GM21367 (cell line): ENCODE data around the gene STEAP3.

ENCODE experiments used
- ATAC-seq: cut with Tn5 transposase; IDR thresholded peaks from one replicate; pipeline ENCODE4 v1.9.1; 2021; ENCODE audit not compliant: unreplicated experiment

The STEAP3 gene, protein sequence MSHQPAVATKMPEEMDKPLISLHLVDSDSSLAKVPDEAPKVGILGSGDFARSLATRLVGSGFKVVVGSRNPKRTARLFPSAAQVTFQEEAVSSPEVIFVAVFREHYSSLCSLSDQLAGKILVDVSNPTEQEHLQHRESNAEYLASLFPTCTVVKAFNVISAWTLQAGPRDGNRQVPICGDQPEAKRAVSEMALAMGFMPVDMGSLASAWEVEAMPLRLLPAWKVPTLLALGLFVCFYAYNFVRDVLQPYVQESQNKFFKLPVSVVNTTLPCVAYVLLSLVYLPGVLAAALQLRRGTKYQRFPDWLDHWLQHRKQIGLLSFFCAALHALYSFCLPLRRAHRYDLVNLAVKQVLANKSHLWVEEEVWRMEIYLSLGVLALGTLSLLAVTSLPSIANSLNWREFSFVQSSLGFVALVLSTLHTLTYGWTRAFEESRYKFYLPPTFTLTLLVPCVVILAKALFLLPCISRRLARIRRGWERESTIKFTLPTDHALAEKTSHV

DNA sequence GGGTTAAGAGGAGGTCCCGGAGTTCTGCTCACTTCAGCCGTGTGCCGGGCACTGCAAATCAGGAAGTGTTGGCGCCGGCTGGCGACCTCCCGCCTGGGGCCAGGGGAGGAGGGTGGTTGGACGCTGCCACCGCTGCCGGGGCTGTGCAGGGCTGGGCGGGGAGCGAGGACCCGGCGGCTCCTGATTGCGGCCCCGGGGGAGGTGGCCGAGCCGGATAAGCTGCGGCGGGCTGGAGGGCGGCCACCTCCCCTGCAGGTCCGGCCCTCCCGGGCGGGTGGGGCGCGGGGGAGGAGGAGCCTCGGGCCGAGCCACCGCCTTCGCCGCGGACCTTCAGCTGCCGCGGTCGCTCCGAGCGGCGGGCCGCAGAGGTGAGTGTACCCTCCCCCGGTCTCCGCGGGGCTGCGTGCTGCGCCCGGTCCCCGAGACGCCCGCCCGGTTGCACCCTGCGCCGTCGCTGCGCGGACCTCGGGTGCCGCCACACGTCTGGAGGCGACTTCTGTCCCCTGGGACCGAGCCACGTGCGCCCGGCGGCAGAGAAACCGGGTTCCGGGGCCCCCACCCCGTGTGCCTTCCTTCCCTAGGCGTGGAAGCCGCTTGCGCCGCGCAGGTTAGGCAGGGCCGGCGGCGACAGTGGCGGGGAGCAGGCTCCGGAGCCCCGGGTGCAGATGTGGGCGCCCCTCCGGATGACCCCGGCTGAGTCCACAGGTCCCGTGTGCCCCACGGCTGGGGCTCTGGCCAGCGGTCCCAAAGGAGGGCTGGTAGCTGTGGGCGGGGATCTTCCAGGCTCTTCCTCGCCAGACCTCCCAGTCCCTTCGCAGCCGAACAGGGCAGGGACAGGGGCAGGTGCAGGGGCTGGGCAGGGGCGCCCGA is at the start of gene STEAP3:
TSS of gene STEAP3 (plus strand) at position 314 of the 870 bp plus-strand sequence. CDS start 7,179 bp downstream, outside the sequence.
- peak; percentile 75 for ATAC-seq

DNA sequence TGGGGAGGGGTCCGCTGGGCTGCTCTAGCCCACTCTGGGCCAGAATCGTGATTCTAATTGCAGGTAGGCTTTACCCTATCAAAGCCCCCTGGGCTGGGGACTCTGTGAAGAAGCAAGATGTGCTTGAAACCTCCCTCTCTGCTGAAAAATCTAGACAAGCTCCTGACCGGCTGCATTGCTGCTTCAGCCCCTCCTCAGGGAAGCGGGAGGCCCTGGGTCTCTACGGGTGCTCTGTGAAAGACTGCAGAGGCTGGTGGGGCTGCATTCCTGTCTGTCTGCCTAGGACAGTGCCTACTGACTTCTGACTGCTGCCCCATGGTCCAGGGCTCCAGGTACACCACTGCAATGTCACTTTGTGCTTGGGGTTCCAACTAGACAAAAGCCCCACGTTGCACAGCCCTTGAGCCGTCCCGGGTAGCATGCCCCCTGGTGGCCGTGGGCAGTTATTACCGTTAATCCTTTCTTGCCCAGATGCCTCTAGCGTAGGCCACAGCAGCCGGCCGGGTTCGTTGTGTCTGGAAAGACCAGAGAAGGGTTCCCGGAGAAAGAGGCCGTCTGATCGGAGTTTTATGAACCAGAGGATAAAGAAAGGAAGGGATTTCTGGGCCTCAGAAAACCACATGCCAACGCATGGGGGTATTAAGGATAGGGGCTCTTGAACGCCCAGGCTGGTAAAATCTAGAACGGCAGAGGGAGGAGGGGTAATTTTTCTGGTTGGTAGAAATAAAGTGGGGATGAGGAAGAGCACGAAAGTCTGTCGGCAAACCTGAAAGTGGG is 49.2 kb upstream of the STEAP3 start:
- peak; percentile 88 for ATAC-seq

DNA sequence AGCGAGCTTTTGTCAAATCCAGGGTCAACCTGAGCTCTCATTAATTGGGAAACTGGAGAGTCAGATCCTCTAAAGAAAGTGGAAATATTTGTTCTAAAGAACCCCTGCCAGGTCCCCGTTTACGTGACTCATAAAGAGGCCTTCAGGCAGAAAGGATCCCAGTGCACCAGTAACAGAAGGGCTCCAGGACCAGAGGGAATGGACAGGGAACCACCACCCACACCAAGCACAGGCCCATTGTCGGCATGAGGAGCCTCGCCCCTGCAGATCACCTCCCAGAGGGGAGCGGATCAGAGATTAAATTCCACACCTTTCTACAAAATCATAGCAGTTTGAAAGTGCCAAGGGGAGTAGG is 48.7 kb upstream of the STEAP3 start:
- no peak for ATAC-seq

DNA sequence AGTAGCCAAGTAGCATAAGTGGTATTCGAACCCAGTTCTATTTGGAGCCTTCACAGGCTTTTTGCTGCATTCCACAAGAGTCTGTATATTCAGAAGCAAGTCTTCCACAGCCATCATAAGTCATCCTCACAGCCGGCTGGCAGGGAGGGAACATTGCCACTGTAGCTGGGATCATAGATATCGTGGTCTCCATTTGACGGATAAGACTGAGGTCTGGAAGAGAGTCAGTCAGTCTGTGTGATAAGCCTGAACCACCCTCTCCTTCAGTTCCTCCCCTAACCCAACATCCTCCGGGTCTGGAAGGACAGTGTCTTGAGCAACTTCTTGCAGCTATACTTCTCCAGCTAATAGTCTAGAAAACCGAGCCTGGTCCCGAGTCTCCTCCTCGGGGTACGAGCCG is 48.1 kb upstream of the STEAP3 start:
- ATAC-seq: no peak

DNA sequence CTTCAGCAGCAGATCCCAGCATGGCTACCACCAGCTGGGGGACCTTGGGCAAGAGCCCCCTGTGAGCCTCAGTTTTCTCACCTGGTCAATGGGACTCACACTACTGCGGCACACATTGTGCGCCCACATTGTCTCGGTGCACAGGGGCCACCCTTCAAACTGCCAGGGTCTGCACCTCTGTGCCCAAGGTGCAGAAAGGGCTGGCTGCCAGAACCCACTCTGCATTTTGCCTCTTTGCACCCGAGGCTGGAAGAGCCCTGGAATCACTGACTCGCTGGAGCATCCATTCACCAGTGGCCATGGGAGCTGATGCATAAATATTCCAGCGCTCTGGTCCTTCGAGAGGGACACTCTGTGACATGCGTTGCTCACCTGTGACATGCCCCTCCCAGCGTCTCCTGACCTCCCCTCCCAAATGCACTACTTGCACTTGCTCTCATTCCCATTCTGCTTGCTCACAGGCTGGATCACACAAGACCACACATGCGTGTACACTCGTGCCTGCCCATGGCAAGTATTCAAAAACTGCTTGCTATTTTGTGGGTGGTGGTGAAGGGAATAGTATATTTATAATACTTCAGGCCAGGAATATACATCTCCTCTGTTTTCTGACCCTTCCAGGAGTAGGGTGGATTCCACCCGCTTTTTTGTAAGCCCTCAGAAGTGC is 46.3 kb upstream of the STEAP3 start:
- ATAC-seq: no peak

DNA sequence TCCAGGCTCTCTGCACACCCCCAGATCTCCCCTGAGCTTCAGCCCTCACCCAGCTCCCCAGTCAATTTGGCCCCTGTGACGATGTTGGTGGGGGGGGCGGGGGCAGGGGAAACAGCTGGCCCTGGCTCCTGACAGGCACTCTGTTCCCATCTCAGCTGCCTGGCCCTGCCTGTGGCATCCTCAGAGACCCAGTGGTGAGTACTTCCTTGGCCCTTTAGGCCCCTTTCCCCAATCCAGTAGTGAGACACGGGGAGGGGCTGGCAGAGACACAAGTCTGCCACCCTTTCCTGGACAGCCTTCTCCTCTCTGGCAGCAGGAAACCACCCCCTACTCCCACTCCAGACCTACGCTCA is 45.8 kb upstream of the STEAP3 start:
- ATAC-seq: no peak

DNA sequence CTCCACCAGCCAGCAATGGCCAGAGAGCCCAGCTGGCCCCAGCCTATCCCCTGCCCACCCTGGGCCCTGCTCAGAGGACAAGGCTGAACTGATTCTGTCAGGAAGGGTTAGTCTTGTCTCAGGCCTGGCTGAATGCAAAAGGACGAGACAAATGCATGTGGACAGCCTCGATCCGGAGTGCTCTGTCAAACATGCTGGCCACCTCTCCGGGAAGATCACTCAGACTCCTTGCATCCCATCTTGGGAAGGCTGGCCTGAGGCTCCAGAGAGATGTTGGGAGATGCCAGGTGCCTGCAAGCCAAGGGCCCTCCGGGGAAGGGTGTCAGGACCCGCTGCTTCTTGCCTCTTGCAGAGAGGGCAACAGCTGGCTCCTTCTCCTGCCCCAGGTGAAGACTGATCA is 44.9 kb upstream of the STEAP3 start:
- ATAC-seq: no peak

DNA sequence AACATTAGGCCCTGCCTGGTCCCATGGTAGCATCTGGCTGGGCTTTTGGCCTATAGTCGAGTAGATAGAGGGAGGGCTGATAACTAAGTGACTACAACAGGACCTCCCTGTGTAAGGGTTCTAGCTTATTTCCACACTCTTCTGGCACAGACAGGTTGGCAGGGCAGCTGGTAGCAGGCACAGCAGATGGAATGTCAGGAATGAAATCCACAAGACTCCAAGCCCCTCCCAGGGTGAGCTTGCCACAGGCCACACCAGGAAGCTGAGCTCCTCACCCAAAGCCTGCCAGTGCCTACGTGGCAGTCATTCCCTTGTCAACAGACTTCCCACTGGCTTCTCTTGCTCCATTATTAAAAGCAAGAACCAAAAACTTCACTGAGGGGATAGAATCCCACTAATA is 44.4 kb upstream of the STEAP3 start:
- ATAC-seq: no peak

DNA sequence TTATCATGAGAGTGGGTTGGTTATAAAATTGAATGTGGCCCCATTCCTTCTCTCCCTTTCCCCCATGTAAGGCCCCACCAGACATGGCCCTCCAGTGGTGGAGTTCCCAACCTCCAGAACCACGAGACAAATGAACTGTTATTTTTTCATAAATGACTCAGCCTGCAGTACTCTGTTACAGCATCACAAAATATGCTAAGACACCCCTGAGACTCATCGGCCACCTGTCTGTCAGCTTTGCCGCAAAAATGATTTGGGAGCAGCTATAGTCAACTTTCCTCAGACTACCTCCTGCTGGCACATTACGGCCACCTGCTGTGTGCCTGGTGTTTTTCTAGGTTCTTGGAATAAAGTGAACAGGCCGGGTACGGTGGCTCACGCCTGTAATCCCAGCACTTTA is 43.6 kb upstream of the STEAP3 start:
- no peak for ATAC-seq

DNA sequence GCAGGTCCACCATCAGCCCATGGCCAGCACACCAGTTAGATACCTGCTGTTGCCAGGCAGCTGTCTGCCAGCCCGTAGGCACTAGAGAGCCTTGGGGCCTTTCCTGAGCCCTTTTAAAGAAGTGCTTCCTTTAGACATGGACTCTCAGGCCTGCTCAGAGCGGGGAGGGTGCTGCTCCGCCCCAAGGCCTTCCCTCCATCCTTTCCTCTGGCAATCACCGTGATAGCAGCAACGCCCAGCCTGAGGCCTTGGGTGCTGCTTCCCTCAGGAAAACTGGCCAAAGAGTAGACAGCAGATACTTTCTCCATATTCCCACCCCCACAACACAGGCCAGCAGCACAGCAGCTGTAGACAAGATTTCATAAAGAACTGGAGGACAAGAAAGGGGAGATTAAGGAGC is 42.7 kb upstream of the STEAP3 start:
- ATAC-seq: no peak

DNA sequence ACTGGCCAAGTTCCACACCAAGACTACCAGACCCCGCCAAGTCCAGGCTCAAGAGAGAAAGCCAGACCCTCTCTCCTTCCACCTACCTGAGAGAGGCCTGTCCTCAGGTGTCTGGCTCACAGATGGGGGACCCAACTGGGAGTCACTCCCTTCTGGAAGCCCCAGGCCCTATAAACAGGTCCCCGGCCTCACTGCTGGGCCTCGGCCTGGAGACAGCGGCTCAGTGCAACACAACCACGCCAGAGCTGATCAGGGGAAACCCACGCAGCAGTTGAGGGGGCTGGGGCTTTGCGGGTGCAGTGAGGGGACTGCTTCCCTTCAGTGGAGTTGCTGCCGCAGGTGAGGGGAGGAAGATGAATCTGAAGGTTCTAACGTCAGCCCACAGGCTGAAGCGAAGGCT is 42.2 kb upstream of the STEAP3 start:
- ATAC-seq: no peak

DNA sequence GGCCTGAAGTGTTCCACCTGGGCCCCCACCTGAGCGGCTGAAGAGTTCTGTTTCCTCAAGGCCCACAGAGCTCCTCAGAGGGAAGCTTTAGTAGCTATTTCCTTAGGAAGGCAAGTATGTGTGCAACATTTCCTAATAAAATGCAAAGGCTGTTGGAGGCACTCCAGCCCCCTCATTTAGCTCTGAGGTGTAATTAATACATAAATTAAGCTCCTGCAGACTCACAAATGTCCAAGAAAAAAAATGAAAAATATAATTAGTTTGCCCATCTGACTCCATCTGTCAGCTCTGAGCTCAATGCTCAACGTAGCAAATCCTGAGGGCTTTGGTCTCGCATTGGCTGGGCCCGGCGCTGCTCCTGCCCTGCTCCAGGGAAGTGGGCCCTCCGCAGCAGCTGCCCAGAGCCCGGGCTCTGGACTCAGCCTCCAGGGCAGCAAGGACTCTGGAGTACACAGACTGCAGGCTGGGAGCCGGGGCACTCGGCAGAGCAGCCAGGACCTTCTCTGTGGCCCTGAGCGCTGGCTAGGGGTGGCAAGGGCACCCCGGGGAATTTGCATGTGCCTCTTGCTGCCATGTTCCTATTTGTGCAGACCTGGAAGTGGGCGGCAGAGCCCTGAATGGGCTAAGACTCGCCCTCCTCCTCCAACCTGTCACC is 41.7 kb upstream of the STEAP3 start:
- ATAC-seq: no peak

DNA sequence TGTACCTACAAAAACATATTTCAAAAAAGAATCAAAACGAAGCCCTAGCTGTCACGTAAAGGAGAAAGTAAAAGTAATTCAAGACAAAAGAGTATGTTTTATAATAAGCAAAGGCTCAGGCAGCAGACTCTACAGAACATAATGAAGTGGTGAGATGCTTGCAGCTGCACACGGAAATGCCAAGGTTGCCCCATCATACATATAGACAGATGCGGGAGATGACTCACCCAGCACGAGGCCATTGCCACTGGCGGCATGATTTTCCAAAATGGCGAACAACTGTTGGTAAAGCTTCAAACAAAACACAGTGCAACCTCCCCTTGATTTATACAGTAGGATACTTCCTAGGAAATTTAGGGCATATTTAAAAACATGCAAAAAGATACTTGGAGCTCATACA is 39.1 kb upstream of the STEAP3 start:
- no peak for ATAC-seq

DNA sequence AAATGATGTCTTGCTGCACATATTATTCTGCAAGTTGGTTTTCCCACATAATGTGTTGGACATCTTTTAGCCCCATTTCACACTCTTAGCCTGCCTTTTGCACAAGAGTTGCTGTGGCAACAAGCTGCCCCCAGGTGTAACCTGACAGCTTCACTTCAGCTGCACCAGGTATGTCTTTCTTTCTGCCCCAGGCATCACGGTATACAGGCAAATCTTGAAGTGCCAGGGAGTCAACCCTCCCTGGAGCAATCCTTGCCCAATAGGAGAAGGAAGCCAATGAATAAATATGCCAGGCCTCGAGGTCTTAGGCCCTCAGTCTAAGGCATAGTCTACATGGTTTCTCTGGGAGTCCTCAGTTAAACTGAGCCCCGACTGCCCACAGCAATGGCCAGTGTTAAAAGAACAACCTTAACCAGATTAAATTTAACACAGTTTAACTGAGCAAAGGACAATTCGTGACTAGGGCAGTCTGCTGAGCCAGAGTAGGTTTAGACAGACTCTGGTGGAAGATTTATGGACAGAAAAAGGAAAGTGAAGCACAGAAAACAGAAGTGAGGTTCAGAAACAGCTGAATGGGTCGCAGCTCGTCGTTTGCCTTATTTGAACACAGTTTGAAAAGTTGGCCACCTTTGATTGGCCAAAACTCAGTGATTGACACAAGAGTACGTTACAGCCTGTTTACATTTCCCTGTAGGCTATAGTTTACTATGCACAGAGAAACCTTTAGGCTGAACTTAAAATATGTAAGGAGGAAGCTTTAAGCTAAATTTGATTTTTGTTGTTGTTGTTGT is 33.1 kb upstream of the STEAP3 start:
- ATAC-seq: no peak

DNA sequence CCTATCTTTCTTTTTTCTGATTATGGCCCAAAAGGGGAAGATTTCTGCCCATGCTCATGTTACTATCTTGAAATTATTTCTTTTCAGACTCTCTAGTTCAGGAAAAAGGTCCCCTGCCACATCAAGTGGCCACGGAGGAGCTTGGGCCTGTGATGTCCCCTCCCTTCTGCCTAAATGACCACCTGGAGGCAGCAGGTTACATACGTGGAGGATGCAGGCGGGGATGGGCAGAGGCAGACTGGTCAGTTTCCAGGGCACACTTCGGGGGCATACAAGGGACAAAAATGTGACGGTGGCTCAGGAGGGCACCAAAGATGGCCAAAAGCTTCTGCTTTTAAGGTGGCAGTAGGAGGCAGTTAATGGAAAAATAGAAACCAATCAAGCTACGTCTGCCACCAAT is 30.7 kb upstream of the STEAP3 start:
- no peak for ATAC-seq

DNA sequence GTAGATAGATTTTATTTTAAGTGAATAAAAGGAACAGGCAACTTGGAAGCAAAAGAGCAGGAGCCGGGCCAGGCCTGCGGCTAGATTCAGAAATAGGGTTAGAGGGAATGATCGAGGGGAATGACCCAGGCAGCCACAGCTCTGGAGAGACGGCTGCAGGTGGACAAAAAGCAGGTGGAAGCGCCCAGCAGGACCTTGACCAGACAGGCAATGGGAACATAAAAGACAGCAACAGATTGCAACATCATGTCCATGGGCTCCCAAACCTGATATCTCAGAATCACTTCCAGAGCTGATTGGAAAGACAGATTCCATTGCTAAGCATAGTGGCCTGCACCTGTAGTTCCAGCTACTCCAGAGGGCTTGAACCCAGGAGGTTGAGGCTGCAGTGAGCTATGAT is 28.6 kb upstream of the STEAP3 start:
- no peak for ATAC-seq

DNA sequence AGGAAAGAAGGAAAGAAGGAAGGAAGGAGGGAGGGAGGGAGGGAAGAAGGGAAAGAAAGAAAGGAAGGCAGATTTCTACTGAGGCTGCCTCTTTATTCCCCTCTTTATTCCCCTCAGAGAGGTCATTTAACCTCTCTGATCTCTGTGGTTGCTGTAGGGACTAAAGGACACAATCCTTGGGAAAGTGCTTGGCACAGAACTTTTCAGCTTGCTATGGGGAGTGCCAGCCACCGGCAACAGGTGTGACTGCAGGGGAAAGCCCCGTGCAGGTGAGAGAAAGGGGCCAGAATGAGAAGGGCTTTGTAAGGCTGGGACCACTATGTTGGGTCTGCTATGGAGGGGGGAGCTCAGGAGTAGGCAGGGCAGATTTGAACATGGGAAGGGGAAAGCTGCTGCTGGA is 27.7 kb upstream of the STEAP3 start:
- ATAC-seq: no peak

DNA sequence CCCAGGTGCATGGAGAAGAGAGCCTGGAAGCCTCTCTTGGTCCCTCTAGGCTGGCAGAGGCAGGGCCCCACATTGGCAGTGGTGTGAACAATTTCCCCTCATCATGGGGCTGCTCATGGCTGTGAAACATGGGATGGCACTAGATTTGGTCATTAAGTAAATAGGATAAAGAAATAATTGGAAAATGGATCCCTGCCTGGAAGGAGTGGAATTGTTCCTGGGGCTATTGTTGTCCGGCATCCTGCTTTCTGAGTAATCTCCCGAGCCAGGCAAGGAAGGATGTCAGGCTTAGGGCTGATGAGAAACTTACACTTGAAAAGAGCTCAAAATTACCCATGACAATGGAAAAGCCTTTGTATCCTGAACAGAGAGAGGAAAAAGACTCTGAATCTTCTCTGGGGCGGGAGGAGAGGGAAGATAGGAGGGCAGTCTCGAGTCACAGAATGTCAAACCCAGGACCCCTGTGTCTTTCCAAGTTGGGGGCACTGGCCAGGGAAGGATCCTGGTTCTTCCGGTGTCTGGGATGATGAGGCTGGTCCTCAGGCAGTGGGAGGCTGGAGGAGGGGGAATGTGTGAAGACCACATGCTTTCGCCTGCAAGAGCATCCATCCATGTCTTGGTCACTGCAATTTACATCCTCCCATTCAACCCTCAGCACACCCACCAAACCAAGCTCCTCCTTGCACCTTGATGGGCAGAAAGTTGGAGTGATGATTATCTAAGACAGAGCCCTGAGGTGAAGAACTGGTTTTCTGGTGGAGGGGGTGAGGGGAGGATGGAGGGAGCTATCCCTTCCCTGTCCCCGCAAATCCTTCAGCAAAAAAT is 27.1 kb upstream of the STEAP3 start:
- no peak for ATAC-seq

DNA sequence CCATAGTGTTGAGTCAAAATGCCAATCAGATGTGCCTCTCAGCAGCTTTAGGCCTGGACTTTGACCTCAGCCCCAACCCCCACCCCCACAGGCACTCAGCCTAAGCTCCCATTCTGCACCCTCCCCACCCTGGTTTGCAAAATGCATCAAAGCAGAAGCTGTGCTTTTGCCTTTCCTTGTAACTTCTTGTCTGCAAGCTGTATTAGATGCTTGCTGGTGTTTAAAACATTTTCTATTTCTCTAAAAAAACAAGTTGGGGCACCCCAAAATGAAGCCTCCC is 26.6 kb upstream of the STEAP3 start:
- ATAC-seq: no peak
